GM12801 (cell line): ENCODE results near the gene SPATA16.

ENCODE experiments used
- CTCF ChIP-seq: IDR thresholded peaks from one replicate; pipeline ENCODE4 v1.5.1; 2011; ENCODE audit warnings: control low read depth; ENCODE audit not compliant: insufficient read length; ENCODE audit errors: extremely low read depth

Gene SPATA16

GRCh38 chr3:172892158-172892557, 248.9 kb downstream of the SPATA16 start:
- no peak for TF ChIP-seq CTCF

GRCh38 chr3:172885704-172886103, 255.3 kb downstream of the SPATA16 start:
- TF ChIP-seq CTCF = no peak

- no peak for TF ChIP-seq CTCF
These were observed 258.5 kb downstream of the SPATA16 start for GRCh38 chr3:172882563-172882962.

GRCh38 chr3:172877011-172877410, 264.0 kb downstream of the SPATA16 start:
- TF ChIP-seq CTCF = no peak

- TF ChIP-seq CTCF = no peak
These were observed 264.7 kb downstream of the SPATA16 start for GRCh38 chr3:172876297-172876696.

- TF ChIP-seq CTCF = no peak
These were observed 266.0 kb downstream of the SPATA16 start for GRCh38 chr3:172875039-172875438.

GRCh38 chr3:172869784-172870518, 271.1 kb downstream of the SPATA16 start:
- no peak for TF ChIP-seq CTCF
